K562 (cell line): ENCODE data around the gene LAMB4. TPM values are rescaled to one million over a fixed set of nuclear protein-coding genes. Genes with fewer than 3 reads are reported as not detected.

Experiments
- C11orf30 ChIP-seq: fragments of 450-650 bp; IDR thresholded peaks from 2 replicates; pipeline ENCODE4 v1.6.1; 2016; ENCODE audit warnings: low read depth, mild to moderate bottlenecking
- TARDBP ChIP-seq: fragments of 450-650 bp; IDR thresholded peaks from 2 replicates; pipeline ENCODE4 v1.6.1; 2016
- TEAD2 ChIP-seq: fragments of 450-650 bp; IDR thresholded peaks from 2 replicates; pipeline ENCODE4 v1.6.1; 2016; ENCODE audit warnings: missing genetic modification characterization, control low read depth, missing compliant biosample characterization
- ZNF121 ChIP-seq: sonication (generic); formaldehyde crosslinking; conservative IDR thresholded peaks from 2 replicates; pipeline ENCODE4 v1.8.0; 2022; ENCODE audit warnings: missing genetic modification reagents
- polyA plus RNA-seq, 8 experiments: library from polyadenylated mRNA; depleted of rRNA in 4 of 8; stranded (reverse) in 5 of 8; unstranded in 3 of 8; fragments of >200 nt; fragmentation: Nextera tagmentation in 2 of 8; fragmentation: Illumina TruSeq in 1 of 8; extraction: Ambion mirVana in 2 of 8; extraction: Trizol in 1 of 8; gene quantifications; 2 replicates each; pipeline versions ENCODE4 v1.2.1 to v1.2.3, GENCODE V29; 2011 to 2014; ENCODE audit warnings: inconsistent platforms in 1 of 8, missing spikeins in 1 of 8
- total RNA-seq, 7 experiments: library from RNA; depleted of rRNA in 6 of 7; stranded (reverse); fragments of >200 nt in 6 of 7; fragmentation: Illumina TruSeq in 2 of 7; extraction: Trizol in 2 of 7; gene quantifications; 2 replicates each; pipeline versions ENCODE4 v1.2.1 to v1.2.3, GENCODE V29; 2011 to 2021; ENCODE audit warnings: low replicate concordance in 1 of 7
- TF ChIP-seq, protein P1 (sequence below): sonication (generic); formaldehyde crosslinking; IDR thresholded peaks from 2 replicates; pipeline ENCODE4 v1.5.0; 2020; ENCODE audit warnings: missing genetic modification reagents
- TF ChIP-seq, protein P2 (sequence below): fragments of 450-650 bp; IDR thresholded peaks from 2 replicates; pipeline ENCODE4 v1.6.1; 2016; ENCODE audit warnings: low read depth
- TF ChIP-seq, protein P3 (sequence below), 2 experiments: fragments of 450-650 bp in 1 of 2; sonication (generic) in 1 of 2; formaldehyde crosslinking in 1 of 2; IDR thresholded peaks in 1 of 2; conservative IDR thresholded peaks in 1 of 2; 2 replicates each; pipeline versions ENCODE4 v1.6.1 to v1.8.1; 2016 to 2023; ENCODE audit warnings: mild to moderate bottlenecking in 2 of 2, moderate library complexity in 2 of 2, inconsistent platforms in 1 of 2, missing genetic modification reagents in 1 of 2

The LAMB4 gene
- total and polyA plus RNA-seq, 9 of the 15 experiments (the other 6 are each of a cell fraction or from before 2014, with no cell fraction given), result 0.06 to 0.13 (median 0.07) TPM; not detected in 6

DNA sequence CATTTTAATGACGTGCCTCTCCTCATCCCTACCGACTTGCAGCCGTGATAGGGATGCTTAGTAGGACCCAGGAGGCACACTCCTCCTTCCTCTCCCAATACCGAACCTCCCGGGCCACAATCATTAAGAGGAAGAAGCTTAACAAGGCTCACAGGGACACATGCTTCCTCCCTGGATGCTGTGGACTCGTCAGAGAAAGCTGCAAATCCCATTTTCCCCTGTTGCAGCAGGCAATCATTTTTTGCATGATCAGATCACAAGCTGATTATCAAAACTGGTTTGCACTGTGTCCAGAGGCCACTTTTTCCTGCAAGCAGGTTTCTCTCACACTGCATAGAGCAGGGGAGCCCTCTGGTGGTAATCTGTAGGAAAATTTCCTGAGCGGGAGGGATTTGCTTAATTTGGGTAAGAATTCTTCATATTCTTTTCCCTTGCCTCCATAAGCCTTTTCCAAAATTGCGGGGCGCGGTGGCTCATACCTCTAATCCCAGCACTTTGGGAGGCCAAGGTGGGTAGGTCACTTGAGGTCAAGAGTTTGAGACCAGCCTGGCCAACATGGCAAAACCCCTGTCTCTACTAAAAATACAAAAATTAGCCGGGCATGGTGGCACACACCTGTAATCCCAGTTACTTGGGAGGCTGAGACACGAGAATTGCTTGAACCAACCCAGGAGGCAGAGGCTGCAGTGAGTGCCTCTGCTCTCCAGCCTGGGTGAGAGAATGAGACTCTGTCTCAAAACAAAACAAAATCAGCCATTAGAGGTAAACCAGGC lies 16.1 kb upstream of the LAMB4 start (continued):
- TF ChIP-seq ZNF121 (no peak), TARDBP (0 out of 2 replicates have a peak, but pooled peaks have one; percentile 28), C11orf30 (no peak), TEAD2 (tag) (no peak)
- TF ChIP-seq, protein P1, sequence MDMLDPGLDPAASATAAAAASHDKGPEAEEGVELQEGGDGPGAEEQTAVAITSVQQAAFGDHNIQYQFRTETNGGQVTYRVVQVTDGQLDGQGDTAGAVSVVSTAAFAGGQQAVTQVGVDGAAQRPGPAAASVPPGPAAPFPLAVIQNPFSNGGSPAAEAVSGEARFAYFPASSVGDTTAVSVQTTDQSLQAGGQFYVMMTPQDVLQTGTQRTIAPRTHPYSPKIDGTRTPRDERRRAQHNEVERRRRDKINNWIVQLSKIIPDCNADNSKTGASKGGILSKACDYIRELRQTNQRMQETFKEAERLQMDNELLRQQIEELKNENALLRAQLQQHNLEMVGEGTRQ (CRISPR knock-in tag), result no peak
- TF ChIP-seq, protein P2, sequence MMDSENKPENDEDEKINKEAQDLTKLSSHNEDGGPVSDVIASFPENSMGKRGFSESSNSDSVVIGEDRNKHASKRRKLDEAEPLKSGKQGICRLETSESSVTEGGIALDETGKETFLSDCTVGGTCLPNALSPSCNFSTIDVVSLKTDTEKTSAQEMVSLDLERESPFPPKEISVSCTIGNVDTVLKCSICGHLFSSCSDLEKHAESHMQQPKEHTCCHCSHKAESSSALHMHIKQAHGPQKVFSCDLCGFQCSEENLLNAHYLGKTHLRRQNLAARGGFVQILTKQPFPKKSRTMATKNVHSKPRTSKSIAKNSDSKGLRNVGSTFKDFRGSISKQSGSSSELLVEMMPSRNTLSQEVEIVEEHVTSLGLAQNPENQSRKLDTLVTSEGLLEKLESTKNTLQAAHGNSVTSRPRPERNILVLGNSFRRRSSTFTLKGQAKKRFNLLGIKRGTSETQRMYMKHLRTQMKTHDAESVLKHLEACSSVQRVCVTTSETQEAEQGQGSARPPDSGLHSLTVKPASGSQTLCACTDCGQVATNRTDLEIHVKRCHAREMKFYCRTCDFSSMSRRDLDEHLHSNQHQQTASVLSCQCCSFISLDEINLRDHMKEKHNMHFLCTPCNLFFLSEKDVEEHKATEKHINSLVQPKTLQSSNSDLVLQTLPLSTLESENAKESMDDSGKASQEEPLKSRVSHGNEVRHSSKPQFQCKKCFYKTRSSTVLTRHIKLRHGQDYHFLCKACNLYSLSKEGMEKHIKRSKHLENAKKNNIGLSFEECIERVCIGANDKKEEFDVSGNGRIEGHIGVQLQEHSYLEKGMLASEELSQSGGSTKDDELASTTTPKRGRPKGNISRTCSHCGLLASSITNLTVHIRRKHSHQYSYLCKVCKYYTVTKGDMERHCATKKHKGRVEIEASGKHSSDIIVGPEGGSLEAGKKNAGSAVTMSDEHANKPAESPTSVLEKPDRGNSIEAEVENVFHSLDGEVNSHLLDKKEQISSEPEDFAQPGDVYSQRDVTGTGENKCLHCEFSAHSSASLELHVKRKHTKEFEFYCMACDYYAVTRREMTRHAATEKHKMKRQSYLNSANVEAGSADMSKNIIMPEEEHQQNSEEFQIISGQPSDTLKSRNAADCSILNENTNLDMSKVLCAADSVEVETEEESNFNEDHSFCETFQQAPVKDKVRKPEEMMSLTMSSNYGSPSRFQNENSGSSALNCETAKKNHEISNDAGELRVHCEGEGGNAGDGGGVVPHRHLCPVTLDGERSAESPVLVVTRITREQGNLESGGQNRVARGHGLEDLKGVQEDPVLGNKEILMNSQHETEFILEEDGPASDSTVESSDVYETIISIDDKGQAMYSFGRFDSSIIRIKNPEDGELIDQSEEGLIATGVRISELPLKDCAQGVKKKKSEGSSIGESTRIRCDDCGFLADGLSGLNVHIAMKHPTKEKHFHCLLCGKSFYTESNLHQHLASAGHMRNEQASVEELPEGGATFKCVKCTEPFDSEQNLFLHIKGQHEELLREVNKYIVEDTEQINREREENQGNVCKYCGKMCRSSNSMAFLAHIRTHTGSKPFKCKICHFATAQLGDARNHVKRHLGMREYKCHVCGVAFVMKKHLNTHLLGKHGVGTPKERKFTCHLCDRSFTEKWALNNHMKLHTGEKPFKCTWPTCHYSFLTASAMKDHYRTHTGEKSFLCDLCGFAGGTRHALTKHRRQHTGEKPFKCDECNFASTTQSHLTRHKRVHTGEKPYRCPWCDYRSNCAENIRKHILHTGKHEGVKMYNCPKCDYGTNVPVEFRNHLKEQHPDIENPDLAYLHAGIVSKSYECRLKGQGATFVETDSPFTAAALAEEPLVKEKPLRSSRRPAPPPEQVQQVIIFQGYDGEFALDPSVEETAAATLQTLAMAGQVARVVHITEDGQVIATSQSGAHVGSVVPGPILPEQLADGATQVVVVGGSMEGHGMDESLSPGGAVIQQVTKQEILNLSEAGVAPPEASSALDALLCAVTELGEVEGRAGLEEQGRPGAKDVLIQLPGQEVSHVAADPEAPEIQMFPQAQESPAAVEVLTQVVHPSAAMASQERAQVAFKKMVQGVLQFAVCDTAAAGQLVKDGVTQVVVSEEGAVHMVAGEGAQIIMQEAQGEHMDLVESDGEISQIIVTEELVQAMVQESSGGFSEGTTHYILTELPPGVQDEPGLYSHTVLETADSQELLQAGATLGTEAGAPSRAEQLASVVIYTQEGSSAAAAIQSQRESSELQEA, result no peak
- TF ChIP-seq, protein P3, sequence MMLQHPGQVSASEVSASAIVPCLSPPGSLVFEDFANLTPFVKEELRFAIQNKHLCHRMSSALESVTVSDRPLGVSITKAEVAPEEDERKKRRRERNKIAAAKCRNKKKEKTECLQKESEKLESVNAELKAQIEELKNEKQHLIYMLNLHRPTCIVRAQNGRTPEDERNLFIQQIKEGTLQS (IDR thresholded peaks at IDR 0.05), result no peak
- TF ChIP-seq, protein P3 (CRISPR knock-in tag; conservative IDR thresholded peaks at IDR 0.05), result peak; percentile 87; the same call in 1 of the 2 replicates
